H9 (cell line): ENCODE measurements around the gene SLC25A22. TPM values are rescaled to one million over a fixed set of nuclear protein-coding genes. Genes with fewer than 3 reads are reported as not detected.

ENCODE experiments used
- DNase-seq: peaks from one replicate; pipeline ENCODE4 v3.0.0-alpha.2; 2017
- H2AFZ ChIP-seq: one replicate; pipeline ENCODE4 v1.6.1; 2013; ENCODE audit warnings: mild to moderate bottlenecking, low read length, control low read depth, moderate library complexity
- H2AK5ac ChIP-seq: 2 replicates; pipeline ENCODE4 v1.6.1; 2013; ENCODE audit warnings: low read length, control low read depth, mixed read lengths; ENCODE audit not compliant: insufficient read length
- H2BK120ac ChIP-seq: one replicate; pipeline ENCODE4 v1.6.1; 2013; ENCODE audit warnings: low read depth, mild to moderate bottlenecking, low read length, control low read depth, inconsistent platforms; ENCODE audit not compliant: poor library complexity, severe bottlenecking
- H2BK12ac ChIP-seq: 2 replicates; pipeline ENCODE4 v1.6.1; 2013; ENCODE audit warnings: low read length, control low read depth, mixed read lengths, low read depth; ENCODE audit not compliant: insufficient read length
- H2BK15ac ChIP-seq: 2 replicates; pipeline ENCODE4 v1.6.1; 2013; ENCODE audit warnings: low read depth, low read length, control low read depth
- H2BK20ac ChIP-seq: one replicate; pipeline ENCODE4 v1.6.1; 2013; ENCODE audit warnings: low read depth, mild to moderate bottlenecking, low read length, control low read depth, inconsistent platforms; ENCODE audit not compliant: poor library complexity, severe bottlenecking
- H2BK5ac ChIP-seq: 2 replicates; pipeline ENCODE4 v1.6.1; 2013; ENCODE audit warnings: low read length, control low read depth, mixed read lengths; ENCODE audit not compliant: insufficient read length
- H3K14ac ChIP-seq: 2 replicates; pipeline ENCODE4 v1.6.1; 2013; ENCODE audit warnings: low read length, control low read depth; ENCODE audit not compliant: insufficient read depth
- H3K18ac ChIP-seq: 2 replicates; pipeline ENCODE4 v1.6.1; 2013; ENCODE audit warnings: low read depth, mild to moderate bottlenecking, mixed read lengths, low read length, control low read depth; ENCODE audit not compliant: insufficient read length
- H3K23ac ChIP-seq: 2 replicates; pipeline ENCODE4 v1.6.1; 2013; ENCODE audit warnings: low read length, control low read depth, mixed read lengths, low read depth; ENCODE audit not compliant: insufficient read length
- H3K23me2 ChIP-seq: 2 replicates; pipeline ENCODE4 v1.6.1; 2013; ENCODE audit warnings: low read depth, mild to moderate bottlenecking, mixed read lengths, low read length, control low read depth; ENCODE audit not compliant: insufficient read length, poor library complexity, severe bottlenecking
- H3K27ac ChIP-seq: 2 replicates; pipeline ENCODE4 v1.5.1; 2013; ENCODE audit warnings: low read length, control low read depth, mixed read lengths, low read depth; ENCODE audit not compliant: insufficient read length
- H3K27me3 ChIP-seq: 2 replicates; pipeline ENCODE4 v1.6.1; 2013; ENCODE audit warnings: low read length, control low read depth, inconsistent platforms; ENCODE audit not compliant: insufficient read depth
- H3K4ac ChIP-seq: 2 replicates; pipeline ENCODE4 v1.6.1; 2013; ENCODE audit warnings: low read depth, mild to moderate bottlenecking, control low read depth, inconsistent platforms, low read length, moderate library complexity
- H3K4me1 ChIP-seq: 2 replicates; pipeline ENCODE4 v1.6.1; 2013; ENCODE audit warnings: low read length, control low read depth, inconsistent platforms; ENCODE audit not compliant: insufficient read depth
- H3K4me2 ChIP-seq: 2 replicates; pipeline ENCODE4 v1.6.1; 2013; ENCODE audit warnings: low read length, control low read depth, mixed read lengths; ENCODE audit not compliant: insufficient read length, insufficient read depth
- H3K56ac ChIP-seq: 2 replicates; pipeline ENCODE4 v1.6.1; 2013; ENCODE audit warnings: low read depth, mild to moderate bottlenecking, mixed read lengths, low read length, control low read depth; ENCODE audit not compliant: insufficient read length
- H3K79me1 ChIP-seq: 2 replicates; pipeline ENCODE4 v1.6.1; 2013; ENCODE audit warnings: low read depth, mild to moderate bottlenecking, moderate library complexity, low read length, control low read depth, inconsistent platforms; ENCODE audit not compliant: insufficient read depth, poor library complexity, severe bottlenecking
- H3K79me2 ChIP-seq: 2 replicates; pipeline ENCODE4 v1.6.1; 2013; ENCODE audit warnings: low read length, control low read depth, inconsistent platforms; ENCODE audit not compliant: insufficient read depth
- H3K9ac ChIP-seq: 2 replicates; pipeline ENCODE4 v1.6.1; 2013; ENCODE audit warnings: low read length, control low read depth, mixed read lengths; ENCODE audit not compliant: insufficient read length; ENCODE audit errors: extremely low read depth
- H3K9me3 ChIP-seq: one replicate; pipeline ENCODE4 v1.6.1; 2013; ENCODE audit warnings: low read depth, low read length, inconsistent platforms; ENCODE audit not compliant: control insufficient read depth
- H3T11ph ChIP-seq: one replicate; pipeline ENCODE4 v1.6.1; 2013; ENCODE audit warnings: mild to moderate bottlenecking, low read length, control low read depth, inconsistent platforms
- H4K20me1 ChIP-seq: one replicate; pipeline ENCODE4 v1.6.1; 2013; ENCODE audit not compliant: control insufficient read depth, insufficient read length, insufficient read depth
- H4K5ac ChIP-seq: 2 replicates; pipeline ENCODE4 v1.6.1; 2013; ENCODE audit warnings: low read depth, mild to moderate bottlenecking, mixed read lengths, low read length, control low read depth; ENCODE audit not compliant: insufficient read length
- H4K8ac ChIP-seq: replicated peaks from 2 replicates; pipeline ENCODE4 v1.6.1; 2013; ENCODE audit warnings: low read length, control low read depth, mixed read lengths, low read depth; ENCODE audit not compliant: insufficient read length
- H4K91ac ChIP-seq: 2 replicates; pipeline ENCODE4 v1.6.1; 2013; ENCODE audit warnings: low read depth, mild to moderate bottlenecking, moderate library complexity, mixed read lengths, low read length, control low read depth; ENCODE audit not compliant: insufficient read length
- H3K27ac Mint-ChIP-seq, 3 experiments: 2 replicates in 2 of 3; 3 replicates in 1 of 3; pipeline ENCODE4 v1.8.0; 2020 to 2021; ENCODE audit warnings: mixed read lengths in 3 of 3, mild to moderate bottlenecking in 1 of 3, moderate library complexity in 1 of 3
- H3K27me3 Mint-ChIP-seq: 2 replicates; pipeline ENCODE4 v1.8.0; 2021; ENCODE audit warnings: low read depth, mild to moderate bottlenecking, moderate library complexity, mixed read lengths
- H3K36me3 Mint-ChIP-seq, 3 experiments: 2 replicates in 2 of 3; 3 replicates in 1 of 3; pipeline ENCODE4 v1.8.0; 2020 to 2021; ENCODE audit warnings: low read depth in 3 of 3, mixed read lengths in 3 of 3; ENCODE audit not compliant: insufficient read depth in 1 of 3
- H3K4me1 Mint-ChIP-seq, 2 experiments: 2 replicates each; pipeline ENCODE4 v1.8.0; 2020; ENCODE audit warnings: mixed read lengths in 2 of 2
- H3K4me3 Mint-ChIP-seq, 2 experiments: 2 replicates in 1 of 2; 3 replicates in 1 of 2; pipeline ENCODE4 v1.8.0; 2020 to 2021; ENCODE audit warnings: mild to moderate bottlenecking in 2 of 2, mixed read lengths in 2 of 2, moderate library complexity in 1 of 2
- H3K9me3 Mint-ChIP-seq, 2 experiments: 2 replicates in 1 of 2; 3 replicates in 1 of 2; pipeline ENCODE4 v1.8.0; 2020; ENCODE audit warnings: mild to moderate bottlenecking in 2 of 2, mixed read lengths in 2 of 2, moderate library complexity in 1 of 2
- CTCF ChIP-seq: fragments of 200-600 bp; sonication (generic); conservative IDR thresholded peaks from 3 replicates; pipeline ENCODE4 v1.8.0; 2021; ENCODE audit warnings: antibody characterized with exemption, mild to moderate bottlenecking
- WGBS: extraction: QIAGEN DNeasy Blood & Tissue Kit; methylation state at CpG from one replicate; pipeline ENCODE4 v1.1.7; 2013; ENCODE audit warnings: missing lambda C conversion rate, low lambda C conversion rate, mixed read lengths; ENCODE audit not compliant: insufficient read length; ENCODE audit errors: extremely low coverage; 5-methylcytosine and 5-hydroxymethylcytosine counted together
- total RNA-seq: library from RNA; stranded (reverse); gene quantifications from 2 replicates; pipeline ENCODE4 v1.2.1, GENCODE V29; 2021

The SLC25A22 gene
- total RNA-seq, 1 experiment from 2014 or later, result 51.9 TPM

- no peak overlapping the region for H3K14ac ChIP-seq
- no CpG with 5 or more reads among the region's 9 CpGs for WGBS
These were observed 24.3 kb downstream of the SLC25A22 start for GRCh38 chr11:773830-774229.

More at GRCh38 chr11:773830-774229, 24.3 kb downstream of the SLC25A22 start:
- Histone ChIP-seq H4K20me1 (no peaks in the 10 kb centered on the region), H3K27me3 (no peaks in the 10 kb centered on the region), H3K27ac (no peak overlapping the region), H3K18ac (no peak overlapping the region), H2BK20ac (no peak overlapping the region), H3K23me2 (peaks cover 13% of the 10 kb centered on the region), H4K5ac (no peak overlapping the region), H3K56ac (no peak overlapping the region), H3K79me2 (peaks cover 4% of the 10 kb centered on the region; the same call in 1 of the 2 replicates), H2BK15ac (no peak overlapping the region), H2AFZ (no peak overlapping the region), H2BK5ac (no peak overlapping the region), H2AK5ac (no peak overlapping the region), H2BK120ac (no peak overlapping the region), H3K4me1 (no peaks in the 10 kb centered on the region; the same call in 1 of the 2 replicates), H3K9me3 (no peaks in the 10 kb centered on the region), H3K23ac (no peak overlapping the region), H3T11ph (no peak overlapping the region), H3K79me1 (peaks cover 12% of the 10 kb centered on the region), H3K9ac (no peak overlapping the region), H4K91ac (no peak overlapping the region), H4K8ac (no peak overlapping the region), H3K4me2 (no peak overlapping the region), H2BK12ac (no peak overlapping the region), H3K4ac (no peak overlapping the region)
- no peak for TF ChIP-seq CTCF
- Mint-ChIP-seq H3K4me3 (no peak overlapping the region), H3K27ac (no peak overlapping the region), H3K9me3 (no peaks in the 10 kb centered on the region), H3K36me3 (peaks cover 2 to 26% (median 19%) of the 10 kb centered on the region in 3 experiments; a peak in 6 of 7 replicates), H3K4me1 (peaks cover 10 to 15% of the 10 kb centered on the region in 2 experiments), H3K27me3 (no peaks in the 10 kb centered on the region)
- no peak for DNase-seq
